Skeletal muscle tissue (tissue), 4 donors: Measurements from ENCODE around the gene TMEM238L. TPM values are rescaled to one million over a fixed set of nuclear protein-coding genes. Genes with fewer than 3 reads are reported as not detected.

Source experiments
- H3K27ac ChIP-seq: one replicate; pipeline ENCODE4 v1.7.0; 2013; ENCODE audit warnings: mild to moderate bottlenecking, low read depth, low read length, inconsistent platforms
- H3K27me3 ChIP-seq, 3 donors: one replicate each; pipeline ENCODE4 v1.7.0; 2013; ENCODE audit warnings: low read length in 3 of 3; ENCODE audit not compliant: control insufficient read depth in 3 of 3, insufficient read depth in 3 of 3
- H3K36me3 ChIP-seq, 3 donors: one replicate each; pipeline ENCODE4 v1.7.0; 2013; ENCODE audit warnings: low read length in 3 of 3; ENCODE audit not compliant: control insufficient read depth in 3 of 3, insufficient read depth in 3 of 3
- H3K4me1 ChIP-seq, 3 donors: one replicate each; pipeline ENCODE4 v1.7.0; 2013; ENCODE audit warnings: low read length in 3 of 3, mild to moderate bottlenecking in 3 of 3; ENCODE audit not compliant: control insufficient read depth in 3 of 3, insufficient read depth in 3 of 3
- H3K4me3 ChIP-seq, 3 donors: one replicate each; pipeline ENCODE4 v1.7.0; 2013; ENCODE audit warnings: low read length in 3 of 3
- H3K9ac ChIP-seq, 3 donors: one replicate each; pipeline ENCODE4 v1.7.0; 2013; ENCODE audit warnings: low read length in 3 of 3, mild to moderate bottlenecking in 3 of 3, moderate library complexity in 2 of 3, low read depth in 1 of 3
- H3K9me3 ChIP-seq, 3 donors: one replicate each; pipeline ENCODE4 v1.7.0; 2013; ENCODE audit warnings: low read length in 3 of 3; ENCODE audit not compliant: control insufficient read depth in 3 of 3
- total RNA-seq: library from RNA; depleted of rRNA; stranded (reverse); fragments of >200 nt; gene quantifications from one replicate; pipeline ENCODE4 v1.2.3, GENCODE V29; 2014
- donor health status: Osteomylitis.

The TMEM238L gene
- total RNA-seq, 1 donor from 2014 or later = not detected

DNA sequence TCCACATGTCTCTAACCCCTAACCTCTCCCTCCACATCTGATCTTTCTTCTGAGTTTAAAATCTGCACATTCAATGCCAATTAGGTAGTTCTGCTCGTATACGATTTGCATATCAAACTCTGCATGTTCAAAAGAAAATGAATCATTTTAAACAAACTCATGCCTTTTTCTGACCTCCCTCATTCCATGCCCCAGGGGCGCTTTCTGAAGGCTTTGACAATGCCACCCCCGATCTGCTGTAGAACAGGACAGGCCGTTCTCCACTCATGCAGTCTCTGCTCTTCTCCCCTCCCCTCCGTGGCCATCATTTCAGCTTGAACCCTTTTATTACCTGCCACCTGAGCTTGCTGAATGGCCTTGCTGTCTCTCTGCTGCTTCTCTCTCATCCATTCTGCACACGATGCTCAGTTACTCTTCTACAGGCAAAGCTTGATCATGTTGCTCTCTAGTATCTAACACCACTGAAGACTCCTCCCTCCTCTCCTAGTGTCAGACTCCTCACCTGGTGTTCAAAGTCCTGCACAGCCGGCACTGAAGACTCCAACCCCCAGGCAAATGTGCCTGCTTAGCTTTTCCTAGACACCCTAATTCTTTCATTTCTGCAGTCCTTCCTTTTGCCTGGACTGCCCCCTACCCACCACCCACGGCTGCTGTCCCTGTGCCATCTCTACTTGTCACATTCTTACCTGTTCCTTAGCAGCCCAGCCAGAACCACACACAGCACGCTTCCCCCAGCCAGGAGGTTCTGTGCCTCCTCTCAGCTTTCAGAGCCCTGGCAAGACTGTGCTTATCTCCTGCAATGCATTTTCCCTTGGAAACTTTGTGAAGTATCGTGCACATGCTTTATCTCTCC, 6.2 kb downstream of the TMEM238L start:
- Histone ChIP-seq H3K9me3 (no peaks in the 10 kb centered on the region), H3K27ac (no peak overlapping the region), H3K27me3 (no peaks in the 10 kb centered on the region), H3K4me1 (peaks cover 7 to 14% (median 11%) of the 10 kb centered on the region in 3 donors), H3K9ac (no peak overlapping the region), H3K36me3 (peaks cover 0 to under 1% (median 0%) of the 10 kb centered on the region in 3 donors), H3K4me3 (no peak overlapping the region)

DNA sequence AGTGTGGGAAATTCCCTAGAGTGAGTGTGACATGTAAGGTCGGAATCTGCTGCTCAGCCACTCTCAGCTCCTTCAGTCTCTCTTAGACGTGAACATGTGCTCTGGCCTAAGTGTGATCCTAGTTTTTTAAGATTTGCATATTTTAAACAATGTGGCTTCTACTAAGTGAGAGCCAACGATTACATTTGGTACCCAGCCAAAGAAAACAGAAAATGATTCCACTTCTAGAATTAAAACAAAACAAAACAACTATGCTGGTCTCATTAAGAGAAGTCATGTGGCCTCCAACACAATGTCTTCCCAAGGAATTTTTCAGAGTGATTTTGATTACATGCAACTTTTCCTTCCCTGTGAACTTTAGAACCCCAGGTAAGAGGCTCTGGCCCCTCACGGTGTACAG, 10.1 kb downstream of the TMEM238L start:
- Histone ChIP-seq H3K36me3 (no peaks in the 10 kb centered on the region), H3K27ac (no peak overlapping the region), H3K27me3 (no peaks in the 10 kb centered on the region), H3K9me3 (no peaks in the 10 kb centered on the region), H3K4me3 (no peak overlapping the region), H3K9ac (no peak overlapping the region), H3K4me1 (peaks cover 18 to 21% (median 19%) of the 10 kb centered on the region in 3 donors)

DNA sequence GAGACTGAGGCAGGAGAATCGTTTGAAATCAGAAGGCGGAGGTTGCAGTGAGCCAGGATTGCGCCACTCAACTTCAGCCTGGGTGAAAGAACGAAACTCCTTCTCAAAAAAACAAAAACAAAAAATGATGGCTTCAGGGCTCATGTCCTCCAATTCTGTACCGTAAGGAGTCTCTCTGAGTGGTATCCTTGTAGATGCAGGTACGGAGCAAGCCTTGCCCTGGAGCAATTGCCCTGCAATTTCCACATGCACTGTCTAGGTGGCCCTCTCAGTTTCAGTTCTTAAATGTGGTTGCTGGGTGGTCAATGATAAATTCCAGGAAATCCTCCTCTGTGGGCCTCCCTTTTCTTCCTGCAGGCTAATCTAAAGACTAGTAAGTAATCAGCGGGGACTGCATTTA, 10.6 kb downstream of the TMEM238L start:
- H3K4me3 ChIP-seq = no peak overlapping the region
- peaks cover 15 to 19% (median 17%) of the 10 kb centered on the region in 3 donors for H3K4me1 ChIP-seq
- H3K27ac ChIP-seq = no peak overlapping the region
- H3K9me3 ChIP-seq = no peaks in the 10 kb centered on the region
- H3K9ac ChIP-seq = no peak overlapping the region
- no peaks in the 10 kb centered on the region for H3K36me3 ChIP-seq
- no peaks in the 10 kb centered on the region for H3K27me3 ChIP-seq

DNA sequence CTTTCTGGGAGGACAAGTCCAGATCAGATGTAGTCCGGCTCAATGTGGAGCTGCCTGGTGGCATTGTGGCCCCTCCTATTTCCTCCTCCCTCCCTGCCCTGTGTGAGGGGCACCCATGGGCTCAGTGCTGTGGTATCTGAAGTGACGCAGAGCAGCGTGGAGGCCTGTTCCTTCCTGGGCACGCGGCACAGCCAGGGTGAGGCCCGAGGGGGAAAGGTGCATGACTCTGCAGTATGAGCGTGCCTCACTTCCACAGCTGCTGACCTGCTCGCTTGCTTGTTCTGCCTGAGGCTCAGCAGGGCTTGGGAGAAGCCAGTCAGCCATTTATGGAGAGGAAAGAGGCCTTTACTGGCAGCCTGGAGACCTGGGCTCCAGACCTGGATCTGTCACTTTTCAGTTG, 11.7 kb downstream of the TMEM238L start:
- H3K27me3 ChIP-seq = no peaks in the 10 kb centered on the region
- no peaks in the 10 kb centered on the region for H3K9me3 ChIP-seq
- H3K27ac ChIP-seq = no peak overlapping the region
- H3K9ac ChIP-seq = no peak overlapping the region
- H3K4me1 ChIP-seq = peaks cover 9 to 10% (median 10%) of the 10 kb centered on the region in 3 donors
- no peak overlapping the region for H3K4me3 ChIP-seq
- H3K36me3 ChIP-seq = no peaks in the 10 kb centered on the region

DNA sequence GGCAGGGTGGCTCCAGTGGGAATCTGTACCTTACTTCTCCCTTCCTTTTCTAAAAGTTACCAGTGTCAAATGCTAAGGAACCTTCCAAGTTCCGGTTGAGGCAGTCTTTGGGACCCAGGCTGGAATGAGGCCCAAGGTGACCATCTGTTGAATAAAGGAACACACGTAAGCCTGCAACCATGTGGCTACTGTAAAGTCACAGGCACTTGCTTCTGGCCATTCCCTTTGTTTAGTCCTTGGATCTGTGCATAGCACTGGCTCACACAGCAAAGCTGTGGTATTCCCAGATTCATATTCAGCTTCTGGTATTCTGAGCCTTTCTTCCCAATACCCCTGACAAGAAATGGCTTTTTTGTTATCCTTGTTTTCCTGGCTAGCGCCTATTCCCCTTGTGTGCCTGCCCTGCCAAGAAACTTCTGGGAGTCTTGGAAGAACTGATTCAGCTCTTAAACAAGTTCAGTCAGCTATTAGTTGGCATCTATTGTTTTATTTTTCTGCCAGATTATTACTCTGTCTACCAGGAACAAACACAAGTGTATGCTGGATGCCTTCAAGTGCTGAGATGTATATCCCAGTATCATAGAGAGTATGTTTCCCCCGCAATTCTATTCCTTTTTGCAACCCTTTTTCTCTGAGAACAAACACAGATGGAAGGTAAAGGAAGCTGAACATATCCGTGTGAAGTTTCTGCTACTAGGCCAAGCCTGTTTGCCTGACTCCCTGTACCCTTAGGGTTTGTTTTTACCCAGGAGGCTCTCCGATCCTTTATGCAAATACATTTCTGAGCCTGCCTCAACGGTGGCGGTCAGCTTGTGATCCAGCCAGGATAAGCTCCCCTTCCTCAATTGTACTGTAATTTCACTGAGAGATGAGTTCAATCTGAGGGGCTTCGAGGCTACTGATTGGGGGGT, 13.2 kb downstream of the TMEM238L start:
- no peaks in the 10 kb centered on the region for H3K36me3 ChIP-seq
- no peak overlapping the region for H3K27ac ChIP-seq
- peaks cover 10 to 14% (median 10%) of the 10 kb centered on the region in 3 donors for H3K4me1 ChIP-seq
- H3K9ac ChIP-seq = no peak overlapping the region
- H3K27me3 ChIP-seq = no peaks in the 10 kb centered on the region
- H3K9me3 ChIP-seq = no peaks in the 10 kb centered on the region
- H3K4me3 ChIP-seq = no peak overlapping the region

- H3K27me3 ChIP-seq = no peaks in the 10 kb centered on the region
- peaks cover 10 to 14% (median 13%) of the 10 kb centered on the region in 3 donors for H3K4me1 ChIP-seq
- no peak overlapping the region for H3K4me3 ChIP-seq
- H3K9me3 ChIP-seq = no peaks in the 10 kb centered on the region
- no peak overlapping the region for H3K27ac ChIP-seq
- peak overlapping the region in 1 of 3 donors; percentile 16 for H3K9ac ChIP-seq
- no peaks in the 10 kb centered on the region for H3K36me3 ChIP-seq
Measured at GRCh38 chr17:10789694-10790271, 14.1 kb downstream of the TMEM238L start.

- Histone ChIP-seq H3K4me3 (no peak overlapping the region), H3K4me1 (peaks cover 10 to 14% (median 13%) of the 10 kb centered on the region in 3 donors), H3K27me3 (no peaks in the 10 kb centered on the region), H3K27ac (no peak overlapping the region), H3K9me3 (peaks cover 0 to 2% (median 0%) of the 10 kb centered on the region in 3 donors), H3K36me3 (no peaks in the 10 kb centered on the region), H3K9ac (no peak overlapping the region)
Measured at GRCh38 chr17:10787306-10788045, 16.4 kb downstream of the TMEM238L start.

DNA sequence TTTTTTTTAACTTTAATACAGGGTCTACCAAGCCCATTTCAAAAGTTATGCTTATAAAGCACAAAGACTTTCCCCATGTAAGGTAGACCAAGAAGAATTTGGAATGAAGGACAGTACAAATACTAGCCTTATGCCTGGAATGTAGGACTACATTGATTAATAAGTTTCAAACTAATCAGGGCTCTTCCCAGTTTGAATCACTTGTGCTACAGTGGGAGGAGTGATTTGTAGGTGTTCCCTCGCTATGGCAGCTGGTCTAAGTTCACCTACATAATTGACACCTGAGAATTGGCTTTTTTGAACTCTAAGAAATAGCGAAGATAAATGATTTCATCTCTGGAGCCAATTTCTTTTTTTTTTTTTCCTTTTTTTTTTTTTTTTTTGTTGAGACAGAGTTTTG, 18.6 kb downstream of the TMEM238L start:
- Histone ChIP-seq H3K27me3 (no peaks in the 10 kb centered on the region), H3K4me1 (peaks cover 2 to 8% (median 5%) of the 10 kb centered on the region in 3 donors), H3K27ac (no peak overlapping the region)

DNA sequence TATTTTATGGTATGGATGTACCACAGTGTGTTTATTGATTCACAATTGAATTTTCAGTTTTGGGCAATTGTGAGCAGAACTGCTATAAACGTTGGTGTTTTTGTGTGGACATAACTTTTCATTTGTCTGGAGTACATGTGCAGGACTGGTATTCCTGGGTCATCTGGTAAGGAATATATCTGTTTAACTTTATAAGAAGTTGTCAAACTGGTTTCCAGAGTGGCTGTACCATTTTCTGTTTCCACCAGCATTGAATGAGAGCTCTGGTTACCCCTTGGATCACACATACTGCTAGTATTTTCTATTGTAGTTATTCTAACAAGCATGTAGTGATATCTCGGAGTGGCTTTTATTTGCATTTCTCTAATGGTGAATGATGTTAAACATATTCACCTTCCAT, 24.3 kb downstream of the TMEM238L start:
- H3K4me3 ChIP-seq = no peak overlapping the region
- no peak overlapping the region for H3K27ac ChIP-seq
- no peaks in the 10 kb centered on the region for H3K27me3 ChIP-seq
- peaks cover 0 to 2% (median 0%) of the 10 kb centered on the region in 3 donors for H3K9me3 ChIP-seq
- H3K4me1 ChIP-seq = no peaks in the 10 kb centered on the region
- H3K9ac ChIP-seq = no peak overlapping the region
- H3K36me3 ChIP-seq = no peaks in the 10 kb centered on the region

More for the DNA sequence above, 18.6 kb downstream of the TMEM238L start:
- Histone ChIP-seq H3K9me3 (peaks cover 0 to 2% (median 0%) of the 10 kb centered on the region in 3 donors), H3K9ac (peak overlapping the region in 2 of 3 donors; percentile 5 to 66), H3K4me3 (no peak overlapping the region), H3K36me3 (no peaks in the 10 kb centered on the region)
